Effector CD4-positive, alpha-beta T cell (primary cell): Measurements from ENCODE around the gene TTC22.
A peak's percentile ranks its signal among the peaks of the same experiment; 100 is the strongest.
"Not testable (repeated sequence)": the region's sequence is repeated elsewhere in the genome, so short reads cannot be mapped to it uniquely, and the experiment has no call there.

ENCODE experiments used
- DNase-seq: peaks from one replicate; pipeline ENCODE4 v3.0.0-alpha.2; 2020

The TTC22 gene

DNA sequence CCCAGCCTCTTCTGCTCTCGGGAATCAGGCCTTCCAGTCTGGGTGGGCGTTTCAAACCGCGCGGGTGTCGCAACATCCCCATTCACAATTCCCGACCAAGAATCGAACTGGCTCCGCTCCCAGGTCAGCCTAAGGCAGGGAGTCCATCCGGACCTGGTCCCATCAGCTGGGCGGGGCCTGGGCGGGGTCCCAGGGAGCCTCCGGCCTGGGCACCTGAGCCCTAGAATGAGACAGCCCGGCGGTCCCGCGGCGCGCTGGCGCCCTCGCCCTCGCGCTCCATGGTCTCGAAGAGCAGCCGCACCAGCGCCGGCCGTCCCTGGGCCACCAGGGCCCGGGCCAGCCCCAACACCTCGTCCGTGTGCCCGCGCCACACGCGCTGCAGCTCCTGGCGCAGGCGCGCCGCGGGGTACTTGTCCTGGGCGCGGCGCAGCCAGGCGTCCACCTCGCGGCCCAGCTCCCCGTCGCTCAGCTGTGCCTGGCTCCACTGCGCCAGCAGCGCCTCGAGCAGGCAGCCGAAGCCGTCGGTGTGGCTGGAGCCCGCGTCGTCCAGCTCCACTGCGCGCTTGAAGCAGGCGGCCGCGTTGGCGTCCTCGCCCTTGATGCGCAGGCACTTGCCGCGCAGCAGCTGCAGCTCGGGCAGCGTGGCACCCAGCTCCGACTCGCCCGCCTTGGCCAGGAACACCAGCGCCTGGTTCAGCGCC, 19.9 kb downstream of the TTC22 start:
- no peak for DNase-seq

- DNase-seq: no peak
These were observed 23.7 kb downstream of the TTC22 start for GRCh38 chr1:54777431-54777830.

DNA sequence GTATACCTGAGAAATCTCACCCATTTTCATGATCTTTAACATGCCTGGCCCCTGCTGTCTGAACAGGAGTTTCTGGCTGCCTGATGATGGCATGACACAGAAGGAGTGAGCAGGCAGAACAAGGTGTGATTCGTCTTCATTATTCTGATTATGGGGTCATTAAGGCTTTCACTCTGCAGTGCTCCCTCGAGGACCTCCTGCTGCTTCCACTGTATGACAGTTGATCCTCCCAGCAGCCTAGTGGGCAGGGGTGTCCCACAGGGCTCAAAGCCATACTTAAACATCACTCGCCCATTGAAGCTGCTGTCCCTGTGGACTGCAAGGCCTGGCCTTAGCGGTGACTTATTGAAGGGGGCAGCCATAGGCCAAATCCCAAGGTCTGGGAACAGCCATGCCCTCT, 24.1 kb downstream of the TTC22 start:
- DNase-seq: no peak

- not testable (repeated sequence) for DNase-seq
These were observed 25.0 kb downstream of the TTC22 start for GRCh38 chr1:54775828-54776721.

DNA sequence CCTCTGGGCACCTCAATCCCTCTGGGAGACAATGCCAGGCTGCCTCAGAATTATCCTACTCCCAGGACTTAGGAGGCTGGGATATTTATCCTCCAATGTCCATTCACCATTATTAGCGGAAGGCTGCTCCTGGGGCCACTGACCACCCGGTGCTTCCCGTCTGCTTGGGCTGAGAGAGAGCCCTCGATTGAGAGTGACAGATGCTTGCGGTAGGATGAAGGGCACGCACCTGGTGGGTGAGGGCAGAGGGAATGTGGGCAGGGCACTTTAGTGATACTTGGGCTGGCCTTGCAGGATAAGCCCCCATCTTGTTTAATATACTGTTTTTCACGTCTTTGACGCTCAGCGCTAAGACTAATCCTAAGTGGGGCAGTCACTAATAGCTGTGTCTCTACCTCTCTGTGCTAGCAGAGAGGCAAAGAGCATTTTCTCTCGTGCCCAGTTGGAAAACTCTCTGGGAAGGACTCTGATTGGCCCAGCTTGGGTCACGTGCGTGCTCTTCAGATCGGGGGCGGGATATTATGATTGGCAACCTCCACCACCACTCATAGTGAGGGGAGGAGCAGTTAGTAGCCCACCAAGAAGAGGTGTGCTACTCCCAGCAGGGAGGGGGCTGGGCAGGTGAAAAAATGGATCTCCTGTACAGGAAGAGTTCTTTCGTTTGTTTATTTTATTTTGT, 26.2 kb downstream of the TTC22 start:
- DNase-seq: no peak

DNA sequence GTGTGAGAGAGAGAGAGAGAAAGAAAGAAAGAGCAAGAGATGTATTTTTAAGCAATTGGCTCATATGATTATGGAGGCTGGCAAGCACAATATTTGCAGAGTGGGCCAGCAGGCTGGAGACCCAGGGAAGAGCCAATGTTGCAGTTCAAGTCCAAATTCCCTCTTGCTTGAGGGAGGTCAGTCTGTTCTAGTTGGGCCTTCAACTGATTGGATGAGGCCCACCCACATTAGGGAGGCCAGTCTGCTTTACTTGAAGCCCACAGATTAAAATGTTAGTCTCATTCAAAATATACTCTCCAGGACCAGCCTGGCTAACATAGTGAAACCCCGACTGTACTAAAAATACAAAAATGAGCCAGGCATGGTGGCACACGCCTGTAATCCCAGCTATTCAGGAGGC, 28.2 kb downstream of the TTC22 start:
- no peak for DNase-seq

- DNase-seq: no peak
These were observed 33.0 kb downstream of the TTC22 start for GRCh38 chr1:54768093-54768492.

GRCh38 chr1:54767526-54767925, 33.6 kb downstream of the TTC22 start:
- DNase-seq: no peak

DNA sequence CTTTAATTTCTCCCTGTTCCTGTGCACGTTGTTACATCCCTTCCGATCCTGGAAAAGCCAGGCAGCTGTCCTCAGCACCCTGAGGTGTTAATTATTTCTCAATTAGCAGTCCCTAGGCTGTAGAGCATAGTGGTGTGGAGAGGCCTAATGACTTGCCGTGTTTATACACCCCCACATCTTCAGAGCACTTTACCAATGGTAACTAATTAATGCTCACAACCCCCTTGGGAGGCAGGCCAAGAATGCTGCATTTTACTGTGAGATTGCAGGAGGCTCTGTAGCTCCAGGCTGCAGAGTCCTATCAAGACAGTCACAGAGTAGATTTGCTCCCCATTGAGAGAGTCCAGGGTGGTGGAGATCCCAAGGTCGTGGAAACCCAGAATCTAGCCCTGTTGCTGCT, 34.4 kb downstream of the TTC22 start:
- no peak for DNase-seq

- DNase-seq: no peak
These were observed 36.1 kb downstream of the TTC22 start for GRCh38 chr1:54764922-54765561.

GRCh38 chr1:54764133-54764921, 36.8 kb downstream of the TTC22 start, which contains the start of gene PARS2:
Gene PARS2, minus strand, starts transcription at chr1:54764523. Its CDS starts 5,362 bp downstream, at chr1:54759161.
- DNase-seq: peak; percentile 95

DNA sequence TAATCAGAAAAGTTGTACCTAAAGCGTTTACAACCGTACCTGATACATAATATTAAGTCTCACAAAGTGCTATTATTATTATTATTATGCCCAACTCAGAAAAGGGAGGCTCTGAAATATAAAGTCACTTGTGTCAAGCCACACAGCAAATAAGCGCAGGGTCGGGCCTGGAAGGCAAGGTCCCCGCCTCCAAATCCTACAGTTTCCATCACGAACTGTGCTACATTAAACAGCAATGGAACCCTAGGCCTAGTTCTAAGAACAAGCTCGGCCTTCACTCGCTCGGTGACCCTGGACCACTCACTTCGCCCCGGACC, 37.3 kb downstream of the TTC22 start:
- no peak for DNase-seq

- DNase-seq: no peak
These were observed 42.3 kb downstream of the TTC22 start for GRCh38 chr1:54758678-54759348.

DNA sequence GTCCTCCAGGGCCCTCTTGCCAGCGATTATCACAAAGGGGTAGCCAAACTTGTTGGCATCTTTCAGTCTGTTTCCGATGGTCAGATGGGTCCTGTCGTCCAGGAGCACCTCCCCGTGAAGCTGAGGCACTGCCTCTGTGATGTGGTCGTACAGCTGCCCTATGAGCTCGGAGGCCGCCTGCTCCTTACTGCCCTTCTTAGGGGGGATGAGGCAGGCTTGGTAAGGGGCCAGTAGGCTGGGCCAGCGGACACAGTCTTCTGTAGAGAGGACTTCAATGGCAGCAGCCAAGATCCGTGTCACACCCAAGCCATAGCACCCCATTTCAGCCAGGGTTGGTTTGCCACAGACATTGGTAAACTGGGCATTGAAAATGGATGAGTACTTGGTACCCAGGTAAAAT, 43.3 kb downstream of the TTC22 start:
- DNase-seq: no peak

DNA sequence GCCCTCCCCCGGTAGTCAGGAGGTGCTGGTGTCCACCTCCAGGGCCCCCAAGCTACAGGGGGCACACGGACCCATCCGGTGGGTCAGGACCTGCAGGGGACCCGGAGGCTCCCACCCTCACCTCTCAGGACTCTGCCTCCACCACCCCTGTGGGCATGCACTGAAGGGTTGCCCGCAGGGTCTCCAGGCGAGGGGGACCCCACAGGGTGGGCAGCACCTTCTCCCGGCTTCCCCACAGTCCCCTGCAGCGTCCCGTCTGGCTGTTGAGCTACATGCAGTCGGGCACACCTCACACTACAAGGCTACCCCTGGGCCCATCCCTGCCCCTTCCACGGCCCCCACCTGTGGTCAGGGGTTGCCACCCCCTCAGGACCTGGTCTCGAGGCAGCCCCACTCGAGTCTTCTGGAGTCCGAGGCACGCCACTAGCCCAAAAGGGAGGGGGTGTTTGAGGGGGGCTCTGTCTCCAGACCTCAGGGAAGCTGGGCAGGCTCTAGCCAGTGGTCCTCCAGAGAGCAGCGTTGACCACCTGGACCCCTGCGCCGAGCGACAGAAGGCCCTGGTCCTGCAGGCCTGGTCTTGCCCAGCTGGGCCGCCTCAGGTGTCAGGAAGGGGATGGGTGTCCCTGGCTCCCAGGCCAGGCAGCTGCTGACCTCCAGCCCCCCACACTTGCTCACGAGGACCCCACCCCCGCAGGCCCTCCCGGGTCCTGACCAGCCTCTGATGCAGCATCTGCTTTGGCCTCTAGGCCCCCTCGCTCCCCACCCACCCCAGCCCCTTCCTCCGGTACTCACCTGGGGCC, 46.4 kb downstream of the TTC22 start:
- no peak for DNase-seq

DNA sequence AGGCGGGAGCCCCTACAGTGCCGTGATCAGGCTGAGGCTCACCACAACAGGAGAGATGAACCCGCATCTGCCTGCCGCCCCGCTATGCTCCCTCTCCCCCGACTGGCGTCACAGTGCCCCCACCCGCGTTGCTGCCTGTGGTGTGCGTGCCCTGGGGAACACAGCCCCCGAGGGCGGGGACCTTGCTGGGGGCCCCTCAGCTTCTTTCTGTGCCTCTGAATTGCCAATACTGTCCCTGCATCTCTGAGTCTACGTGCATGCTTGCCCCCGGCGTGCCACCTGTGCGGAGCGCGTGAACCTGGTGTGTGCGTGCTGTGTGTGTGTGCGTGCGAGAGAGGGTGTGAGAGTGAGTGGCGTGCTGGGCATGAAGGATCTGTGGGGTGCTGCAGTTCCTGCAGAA, 47.1 kb downstream of the TTC22 start:
- DNase-seq: no peak

DNA sequence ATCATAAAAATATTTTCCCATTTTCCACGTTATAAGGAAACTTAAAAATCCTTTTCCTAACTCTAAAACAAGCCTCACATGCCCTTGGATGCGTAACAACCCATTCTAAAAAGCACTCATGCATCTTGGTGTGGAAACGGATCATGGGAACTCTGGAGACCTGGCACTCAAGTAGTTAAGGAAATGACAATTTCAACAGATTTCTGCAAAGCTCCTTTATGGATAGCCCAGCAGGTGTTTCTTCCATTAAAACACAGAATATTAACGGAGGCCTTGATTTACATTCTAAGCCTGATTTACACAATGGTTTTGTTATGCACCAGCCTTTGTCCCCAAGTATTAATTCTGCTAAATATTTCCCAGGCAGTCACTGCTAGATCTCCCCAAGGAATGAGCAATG, 49.7 kb downstream of the TTC22 start:
- no peak for DNase-seq

DNA sequence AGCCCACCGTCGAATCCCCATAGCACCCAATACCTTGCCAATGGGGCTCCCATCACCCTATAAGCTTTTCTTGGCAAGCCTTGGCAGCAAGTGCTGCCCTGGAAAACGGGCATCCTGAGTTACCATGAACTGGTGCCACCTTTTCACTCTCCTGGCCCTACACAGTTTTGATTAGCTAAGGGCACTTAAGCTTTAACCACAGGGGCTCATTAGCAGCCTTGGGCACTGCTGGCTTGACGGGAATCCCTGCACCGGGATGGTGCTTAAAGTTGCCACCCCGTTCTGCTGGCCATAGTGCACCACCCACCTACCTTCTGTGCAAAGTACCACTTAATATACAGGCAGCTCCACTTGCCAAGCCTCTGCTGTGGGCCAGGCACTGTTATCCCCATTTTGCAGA, 50.5 kb downstream of the TTC22 start:
- DNase-seq: no peak

DNA sequence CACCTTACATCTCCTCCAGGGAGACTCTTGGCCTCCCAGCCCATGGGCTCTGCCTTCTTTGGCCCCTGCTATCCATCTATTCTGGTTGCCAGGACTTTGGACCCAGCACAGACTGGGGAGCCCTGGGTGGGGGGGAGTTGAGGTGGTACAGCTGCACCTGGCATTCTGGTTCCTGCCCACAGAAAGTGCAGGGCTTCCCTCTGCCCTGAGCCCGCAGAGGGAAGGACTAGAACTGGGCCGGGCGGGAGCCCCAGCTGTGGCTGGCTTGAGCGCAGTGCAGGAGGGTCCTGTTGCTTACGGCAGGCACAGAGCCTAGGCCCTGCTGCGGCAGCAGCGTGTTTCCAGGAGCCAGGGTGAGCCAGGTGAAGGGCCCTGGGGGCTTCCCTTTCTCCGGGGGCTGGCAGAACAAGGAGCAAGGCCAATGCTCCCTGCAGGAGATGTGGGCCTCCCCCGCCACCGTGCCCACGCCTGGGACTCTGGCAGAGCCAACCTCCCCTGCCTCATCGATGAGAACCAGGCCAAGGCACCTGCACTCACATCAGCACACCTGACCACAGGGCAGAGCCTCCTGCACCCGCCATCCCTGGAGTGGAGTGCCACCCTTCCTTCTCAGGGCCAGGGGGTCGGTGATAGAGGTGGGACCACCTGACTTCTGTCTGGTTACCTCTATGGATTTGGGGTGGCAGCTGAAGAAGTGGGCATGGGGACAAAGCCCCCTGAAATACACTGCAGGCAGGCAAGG, 52.9 kb downstream of the TTC22 start:
- DNase-seq: no peak

- no peak for DNase-seq
These were observed 55.3 kb downstream of the TTC22 start for GRCh38 chr1:54745864-54746263.
